ENCODE measurements around the gene ZNF135.

The ZNF135 gene

GRCh38 chr19:58059003-58059670, at the start of gene ZNF135:
Gene ZNF135 (plus strand): TSS chr19:58059282. CDS start chr19:58060003, 721 bp downstream.
- intact Hi-C loops (cut with DNase I), result loop anchor here (5.0 kb wide), 1 partner anchor 57 kb away; the partner anchor contains the start of gene ZNF606
- peak; percentile 75 to 94 (median 87) for DNase-seq

DNA sequence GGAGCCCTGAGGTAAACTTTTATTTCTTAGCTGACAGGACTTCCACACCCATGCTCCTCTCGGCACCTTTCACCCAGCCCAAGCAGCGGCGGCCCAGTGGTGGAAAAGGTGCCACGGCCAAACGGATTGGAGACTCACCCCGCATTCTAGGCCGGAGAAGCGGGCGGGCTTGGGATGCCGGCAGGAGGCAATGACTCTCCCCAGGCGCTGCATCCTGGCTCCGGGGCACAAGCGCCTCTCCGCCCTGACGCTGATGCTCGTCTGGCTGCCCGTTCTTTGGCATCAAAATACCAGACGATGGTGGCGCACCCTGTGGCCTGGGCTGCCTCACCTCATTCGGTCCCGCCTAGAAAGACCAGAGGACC, 49.8 kb upstream of the ZNF135 start:
- DNase-seq, result peak in 1 of 42 donors; percentile 5
- intact Hi-C loops (cut with DNase I), result no loop called here

GRCh38 chr19:58009666-58010301, 49.3 kb upstream of the ZNF135 start:
- DNase-seq, result peak; percentile 88 to 97 (median 94)
- intact Hi-C loops (cut with DNase I), result no loop called here

DNA sequence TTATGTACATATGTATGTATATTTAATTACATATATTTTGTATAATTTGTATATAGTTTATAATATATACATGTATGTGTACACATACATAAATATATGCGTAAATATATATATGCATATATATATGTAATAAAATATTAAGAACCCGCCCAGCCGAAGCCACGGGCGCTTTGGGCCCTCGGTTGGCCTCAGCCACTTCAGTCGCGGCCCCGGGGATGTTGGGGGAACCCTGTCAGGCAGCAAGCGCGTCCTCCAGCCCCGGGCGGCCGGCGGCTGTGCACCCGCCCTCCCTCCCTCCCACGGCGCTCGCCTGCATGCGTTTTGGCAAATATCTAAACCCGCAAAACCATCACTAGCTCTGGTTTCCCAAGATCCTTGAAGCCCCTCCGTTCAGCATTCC, 48.6 kb upstream of the ZNF135 start:
- intact Hi-C loops (cut with DNase I), result no loop called here
- peak in 2 of 42 donors; percentile 23 to 38 for DNase-seq

DNA sequence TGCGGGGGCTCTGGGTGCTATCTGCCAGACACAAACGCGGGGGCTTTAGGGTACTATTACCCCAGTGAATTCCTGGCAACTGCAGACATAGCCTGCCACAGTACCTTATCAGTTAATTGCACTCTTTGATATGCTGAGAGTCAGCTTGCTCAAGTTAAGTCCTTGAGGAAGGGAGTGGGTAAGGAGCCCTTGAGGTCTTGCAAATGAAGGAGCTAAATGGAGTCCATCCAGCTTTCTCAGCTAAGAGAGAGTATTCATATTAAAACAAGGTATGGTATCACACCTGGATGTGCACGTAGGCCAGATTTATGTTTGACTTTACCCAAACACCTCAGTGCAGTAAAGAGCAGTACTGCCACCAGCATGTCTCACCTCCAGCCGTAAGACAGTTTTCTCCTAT, 44.9 kb upstream of the ZNF135 start:
- peak in 1 of 42 donors; percentile 5 for DNase-seq
- intact Hi-C loops (cut with DNase I), result no loop called here

- DNase-seq, result peak in 1 of 42 donors; percentile 3
- intact Hi-C loops (cut with DNase I), result no loop called here
Observed at GRCh38 chr19:58020129-58020528, 39.0 kb upstream of the ZNF135 start.

DNA sequence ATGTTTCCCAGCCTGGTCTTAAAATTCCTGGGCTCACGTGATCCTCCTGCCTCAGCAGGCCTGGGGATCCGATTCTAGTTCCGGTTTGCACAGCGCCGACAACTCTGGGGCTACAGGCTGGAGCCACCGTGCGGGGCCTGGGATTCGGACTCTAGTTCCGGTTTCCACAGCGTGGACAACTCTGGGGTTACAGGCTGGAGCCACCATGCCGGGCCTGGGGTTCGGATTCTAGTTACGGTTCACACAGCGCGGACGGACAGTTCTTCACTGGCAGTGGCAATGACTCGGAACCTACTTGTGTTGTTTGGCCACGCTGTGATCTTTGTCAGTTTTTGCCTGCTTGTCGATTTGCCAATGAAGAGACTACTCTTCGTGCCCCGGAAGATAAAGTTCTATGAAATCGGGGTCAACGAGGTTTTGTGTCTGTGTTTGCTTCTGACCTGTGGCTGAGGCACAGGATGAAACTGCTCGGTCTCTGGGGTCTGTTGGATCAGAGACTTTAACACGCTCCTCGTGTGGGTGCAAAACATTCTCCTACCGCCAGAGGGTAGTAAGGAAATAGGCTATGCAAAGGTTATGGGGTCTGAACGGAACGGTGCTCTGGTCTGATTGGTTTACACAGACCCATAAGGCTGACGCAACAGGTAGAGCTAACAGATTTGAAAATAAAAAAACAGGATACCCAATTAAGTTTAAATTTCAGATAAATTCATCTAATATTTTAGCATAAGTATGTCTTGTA, 37.4 kb upstream of the ZNF135 start:
- intact Hi-C loops (cut with DNase I), result loop anchor here (2.0 kb wide), 1 partner anchor 133 kb away; no protein-coding TSS in a partner anchor
- DNase-seq, result peak in 40 of 42 donors; percentile 1 to 92 (median 74)

DNA sequence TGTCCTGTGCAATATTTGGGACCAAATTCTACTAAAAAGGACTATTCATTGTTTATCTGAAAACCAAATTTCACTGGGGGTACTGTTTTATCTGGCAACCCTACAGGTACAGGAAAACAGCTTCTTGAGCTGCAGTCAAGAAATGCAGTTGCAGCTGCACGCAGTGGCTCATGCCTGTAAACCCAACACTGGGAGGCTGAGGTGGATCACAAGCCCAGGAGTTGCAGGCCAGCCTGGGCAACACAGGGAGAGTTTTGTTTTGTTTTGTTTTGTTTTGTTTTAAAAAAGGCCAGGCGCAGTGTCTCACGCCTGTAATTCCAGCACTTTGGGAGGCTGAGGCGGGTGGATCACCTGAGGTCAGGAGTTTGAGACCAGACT, 36.8 kb upstream of the ZNF135 start:
- intact Hi-C loops (cut with DNase I), result loop anchor here (2.0 kb wide), 1 partner anchor 133 kb away; no protein-coding TSS in a partner anchor

DNA sequence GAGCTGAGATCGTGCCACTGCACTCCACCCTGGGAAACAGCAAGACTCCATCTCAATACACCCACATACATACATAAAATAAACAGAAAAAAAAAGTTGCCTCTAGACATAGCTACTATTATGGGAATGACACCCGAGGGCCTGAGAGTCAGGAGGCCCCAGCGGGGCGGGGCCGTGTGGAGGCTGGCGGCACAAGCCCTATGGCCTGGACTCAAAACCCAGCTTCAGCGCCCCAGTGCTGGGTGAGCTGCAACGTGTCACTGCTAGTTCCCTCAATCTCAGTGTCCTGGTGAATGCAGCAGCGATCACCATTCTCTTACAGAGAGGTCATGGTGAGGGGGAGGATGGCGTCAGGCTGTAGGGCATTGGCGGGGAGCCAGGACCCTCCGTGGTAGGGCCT, 34.4 kb upstream of the ZNF135 start:
- intact Hi-C loops (cut with DNase I), result no loop called here
- DNase-seq, result no peak

More for the DNA sequence above, 36.8 kb upstream of the ZNF135 start:
- DNase-seq, result no peak

DNA sequence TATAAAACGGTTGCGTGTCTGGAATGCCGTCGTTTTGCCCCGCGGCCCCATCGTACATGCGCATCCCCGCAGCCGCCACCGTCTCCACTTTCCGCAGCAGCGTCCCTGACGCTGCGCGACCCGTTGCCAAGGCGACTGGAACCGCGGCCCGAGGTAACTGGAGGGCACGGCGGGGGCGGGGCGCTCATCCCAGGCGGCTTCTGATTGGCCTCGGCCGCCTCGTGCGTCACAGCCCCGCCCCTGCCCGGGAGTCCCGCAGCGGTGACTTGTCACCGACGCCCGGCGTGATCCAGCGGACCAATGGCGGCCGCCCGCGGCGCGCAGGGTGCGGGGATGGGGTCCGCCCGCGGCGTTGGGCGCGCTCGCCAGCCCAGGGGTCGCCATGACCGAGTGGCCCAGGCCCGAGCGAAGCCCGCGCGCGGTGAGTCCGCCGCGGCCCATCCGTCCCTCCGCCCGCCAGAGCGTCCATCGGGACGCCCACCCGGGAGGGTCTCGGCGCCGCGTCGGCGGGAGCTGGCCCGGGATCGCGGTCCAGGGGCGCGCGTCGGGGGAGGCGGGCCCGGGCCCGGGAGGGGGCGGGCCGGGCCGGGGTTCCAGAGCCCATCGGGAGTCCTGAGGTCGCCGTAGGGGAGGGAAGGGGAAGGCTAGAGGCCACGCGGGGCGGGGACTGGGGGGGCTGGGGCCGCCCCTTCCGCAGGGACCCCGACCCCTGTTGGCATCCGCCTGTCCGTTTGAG, 25.2 kb upstream of the ZNF135 start, which contains the start of gene ZSCAN1:
Gene ZSCAN1 (plus strand): TSS at position 285 of the 736 bp plus-strand sequence. CDS start 3,812 bp downstream, outside the sequence.
- DNase-seq, result peak; percentile 95 to 99 (median 98)
- intact Hi-C loops (cut with DNase I), result no loop called here

GRCh38 chr19:58034477-58034793, 24.6 kb upstream of the ZNF135 start:
- DNase-seq, result peak in 11 of 42 donors; percentile 15 to 48 (median 30)
- intact Hi-C loops (cut with DNase I), result no loop called here

- peak in 14 of 42 donors; percentile 13 to 60 (median 35) for DNase-seq
- intact Hi-C loops (cut with DNase I), result no loop called here
Observed at GRCh38 chr19:58035863-58036262, 23.2 kb upstream of the ZNF135 start.

GRCh38 chr19:58037927-58038687, 21.0 kb upstream of the ZNF135 start:
- intact Hi-C loops (cut with DNase I), result no loop called here
- peak in 38 of 42 donors; percentile 12 to 85 (median 64) for DNase-seq

DNA sequence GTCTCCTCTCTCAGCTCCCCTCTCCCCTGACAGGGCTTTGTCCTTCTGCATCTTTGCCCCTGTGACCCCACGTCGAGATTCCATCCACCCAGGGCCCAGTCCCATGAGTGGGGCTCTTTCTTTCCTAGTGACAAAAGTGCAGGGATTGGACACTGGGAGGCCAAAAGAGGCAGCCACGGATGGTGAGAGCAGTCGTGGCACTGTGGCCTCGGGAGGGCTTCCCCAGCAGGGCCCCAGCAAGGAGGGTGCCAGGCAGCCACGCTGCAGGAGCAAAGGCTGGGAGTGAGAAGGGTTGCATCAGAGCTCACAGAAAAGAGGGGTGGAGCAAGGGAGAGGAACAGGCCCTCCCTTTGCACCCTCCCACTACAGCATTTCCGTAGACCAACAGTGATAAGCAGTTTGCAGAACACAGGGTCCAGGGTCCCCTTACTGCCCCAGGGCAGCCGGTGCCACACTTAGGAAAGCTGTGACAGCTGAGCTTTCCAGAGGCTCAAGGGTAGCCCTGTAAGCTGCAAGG, 20.3 kb upstream of the ZNF135 start:
- DNase-seq, result peak in 6 of 42 donors; percentile 4 to 37 (median 18)
- intact Hi-C loops (cut with DNase I), result no loop called here

- intact Hi-C loops (cut with DNase I), result no loop called here
- DNase-seq, result no peak
Observed at GRCh38 chr19:58040751-58041525, 18.1 kb upstream of the ZNF135 start.

DNA sequence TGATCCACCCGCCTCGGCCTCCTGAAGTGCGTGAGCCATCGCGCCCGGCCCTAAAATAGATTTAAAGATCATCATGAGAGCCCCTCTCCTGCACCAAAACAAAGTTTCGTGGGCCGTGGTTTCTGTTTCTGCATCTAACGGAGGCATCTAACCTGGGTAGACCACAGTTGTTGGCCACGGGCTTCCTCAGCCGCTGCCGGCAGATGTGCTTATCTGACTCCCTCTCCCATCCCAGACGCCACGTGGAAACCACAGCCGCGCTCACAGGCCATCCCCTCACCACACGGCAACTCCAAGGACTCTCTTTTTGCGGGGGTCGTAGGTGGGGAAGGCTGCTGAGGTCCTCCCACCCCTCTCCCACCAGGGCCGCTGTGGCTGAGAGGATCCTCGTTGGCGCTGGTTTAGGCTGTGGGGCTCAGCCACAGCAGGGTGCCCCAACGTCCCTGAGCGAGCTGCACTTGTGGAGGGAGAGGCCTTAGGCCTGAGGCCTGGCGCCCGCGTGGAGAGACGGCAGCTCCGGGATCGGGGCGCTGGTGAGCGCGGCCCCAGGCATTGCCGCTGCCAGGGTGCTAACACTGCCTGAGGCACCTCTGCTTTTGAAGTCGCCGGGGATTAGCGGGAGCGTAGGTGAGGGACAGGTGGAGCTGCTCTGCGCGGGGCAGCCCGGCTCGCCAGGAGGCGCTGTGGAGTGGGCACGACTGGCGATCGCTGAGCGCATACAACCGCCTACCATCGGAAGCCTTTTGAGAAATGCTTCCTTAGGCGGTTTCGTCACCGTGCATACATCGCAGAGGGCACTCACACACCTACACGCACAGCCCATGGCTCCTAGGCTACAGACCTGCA, 16.4 kb upstream of the ZNF135 start:
- DNase-seq, result no peak
- intact Hi-C loops (cut with DNase I), result no loop called here

DNA sequence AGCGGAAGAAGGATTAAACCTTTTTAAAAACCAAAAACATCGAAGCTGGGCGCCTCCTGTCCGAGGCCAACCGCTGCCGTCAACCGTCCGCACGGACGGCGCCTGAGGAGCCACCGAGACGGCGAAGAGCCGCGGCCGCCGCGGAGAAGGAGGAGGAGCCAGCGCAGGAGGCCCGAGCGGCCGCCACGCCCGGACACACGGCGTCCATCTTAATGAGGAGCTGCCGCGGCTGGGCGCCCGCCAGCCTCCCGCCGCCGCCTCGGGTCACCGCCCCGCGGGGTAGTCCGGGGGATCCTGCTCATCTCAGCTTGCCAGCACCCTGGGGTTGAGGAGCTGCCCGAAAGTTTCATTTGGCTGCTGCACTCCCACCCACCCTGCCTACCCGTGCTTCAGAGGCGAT, 14.7 kb upstream of the ZNF135 start:
- intact Hi-C loops (cut with DNase I), result no loop called here
- no peak for DNase-seq

Data from head of caudate nucleus (tissue), 42 donors.